Esophagus squamous epithelium (tissue), 4 donors: ENCODE data around the gene CNTNAP2.

Experiments used
- POLR2A ChIP-seq, 4 donors: fragments of 450-650 bp; IDR thresholded peaks; one replicate each; pipeline ENCODE4 v1.6.1; 2017; ENCODE audit warnings: antibody characterized with exemption in 4 of 4, mild to moderate bottlenecking in 4 of 4, moderate library complexity in 3 of 4
- TF ChIP-seq, protein P1 (sequence below), 6 experiments: fragments of 450-650 bp in 4 of 6; fragments of 200-600 bp in 2 of 6; sonication (generic) in 2 of 6; IDR thresholded peaks; one replicate each; pipeline ENCODE4 v1.5.1; 2016 to 2019; ENCODE audit warnings: antibody characterized with exemption in 6 of 6, mild to moderate bottlenecking in 4 of 6, moderate library complexity in 4 of 6

DNA sequence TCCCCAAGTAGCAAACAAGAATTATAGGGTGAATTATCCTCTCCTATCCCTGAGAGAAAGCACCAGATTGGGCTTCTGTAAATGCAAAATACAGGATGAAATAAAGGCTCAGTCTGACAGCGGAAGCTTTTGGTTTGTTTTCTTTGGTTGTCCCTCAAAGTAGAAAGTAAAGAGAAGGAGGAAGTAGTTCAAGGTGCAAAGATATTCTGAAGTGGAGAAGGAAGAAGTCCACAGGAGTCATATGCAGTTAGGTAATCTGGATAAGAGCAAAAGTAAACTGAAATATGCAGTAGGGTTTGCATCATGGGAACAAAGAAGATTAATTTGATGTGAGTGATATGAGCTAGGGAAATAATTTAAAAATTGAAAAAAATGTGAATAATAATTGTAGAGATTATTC, 1071.9 kb downstream of the CNTNAP2 start:
- TF ChIP-seq, protein P1, sequence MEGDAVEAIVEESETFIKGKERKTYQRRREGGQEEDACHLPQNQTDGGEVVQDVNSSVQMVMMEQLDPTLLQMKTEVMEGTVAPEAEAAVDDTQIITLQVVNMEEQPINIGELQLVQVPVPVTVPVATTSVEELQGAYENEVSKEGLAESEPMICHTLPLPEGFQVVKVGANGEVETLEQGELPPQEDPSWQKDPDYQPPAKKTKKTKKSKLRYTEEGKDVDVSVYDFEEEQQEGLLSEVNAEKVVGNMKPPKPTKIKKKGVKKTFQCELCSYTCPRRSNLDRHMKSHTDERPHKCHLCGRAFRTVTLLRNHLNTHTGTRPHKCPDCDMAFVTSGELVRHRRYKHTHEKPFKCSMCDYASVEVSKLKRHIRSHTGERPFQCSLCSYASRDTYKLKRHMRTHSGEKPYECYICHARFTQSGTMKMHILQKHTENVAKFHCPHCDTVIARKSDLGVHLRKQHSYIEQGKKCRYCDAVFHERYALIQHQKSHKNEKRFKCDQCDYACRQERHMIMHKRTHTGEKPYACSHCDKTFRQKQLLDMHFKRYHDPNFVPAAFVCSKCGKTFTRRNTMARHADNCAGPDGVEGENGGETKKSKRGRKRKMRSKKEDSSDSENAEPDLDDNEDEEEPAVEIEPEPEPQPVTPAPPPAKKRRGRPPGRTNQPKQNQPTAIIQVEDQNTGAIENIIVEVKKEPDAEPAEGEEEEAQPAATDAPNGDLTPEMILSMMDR (IDR thresholded peaks at IDR 0.05), result no peak
- TF ChIP-seq POLR2A (IDR thresholded peaks at IDR 0.05), result no peak
